Activated CD8-positive, alpha-beta memory T cell treated with anti-CD3 and anti-CD28 coated beads, Interleukin-2, amount 50 U/mL, for 1 hour (primary cell): ENCODE results near the gene HOXC4.
A peak's percentile ranks its signal among the peaks of the same experiment; 100 is the strongest.

Source experiments
- DNase-seq: peaks from one replicate; pipeline ENCODE4 v3.0.0-alpha.2; 2020; ENCODE audit errors: extremely low read depth

The HOXC4 gene

GRCh38 chr12:54053751-54054741 lies at the start of gene HOXC4:
Gene HOXC4, plus strand, starts transcription at chr12:54053835. Its CDS starts 88 bp downstream, at chr12:54053923.
- no peak for DNase-seq

DNA sequence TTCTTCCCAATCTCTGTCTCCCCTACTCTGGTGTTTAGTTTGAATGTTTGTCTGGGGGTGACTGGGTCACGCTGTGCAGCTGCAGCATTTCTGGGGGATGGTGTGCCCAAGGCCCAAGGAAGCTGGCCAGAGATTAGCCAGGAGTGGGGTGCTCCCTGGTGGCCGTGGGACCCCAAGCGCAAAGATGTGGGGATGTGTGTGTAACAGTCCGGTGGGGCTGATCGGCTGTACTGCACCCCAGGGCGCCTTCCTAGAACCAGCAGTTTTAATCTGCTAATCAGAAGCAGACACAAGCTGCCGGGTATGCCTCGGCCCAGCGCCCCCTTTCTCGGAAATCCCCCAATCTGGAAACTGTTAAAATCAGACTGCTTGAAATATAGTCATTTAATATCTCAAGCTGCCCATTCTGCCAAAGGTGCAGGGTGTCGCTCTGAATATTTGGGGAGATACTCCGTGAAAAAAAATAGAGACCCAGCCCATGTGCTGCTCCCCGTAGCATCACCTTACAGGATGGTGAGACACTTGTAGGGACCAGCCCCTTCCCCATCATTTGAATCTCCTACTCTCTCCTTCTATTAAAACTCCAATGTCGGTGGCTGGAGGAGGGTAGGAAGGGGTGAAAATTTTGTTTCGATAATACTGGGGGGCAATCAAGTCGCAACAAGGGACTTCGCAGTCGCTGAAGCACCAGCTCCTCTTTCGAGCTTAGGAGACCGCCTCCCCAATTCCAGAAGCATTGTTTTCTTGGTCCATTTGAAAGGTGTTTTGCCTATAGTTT lies 49.4 kb upstream of the HOXC4 start:
- DNase-seq = no peak

- DNase-seq = no peak
These were observed 48.6 kb upstream of the HOXC4 start for GRCh38 chr12:54004841-54005530.

- no peak for DNase-seq
These were observed 48.1 kb upstream of the HOXC4 start for GRCh38 chr12:54005531-54005852.

GRCh38 chr12:54005853-54006558 lies 47.6 kb upstream of the HOXC4 start:
- peak; percentile 57 for DNase-seq

GRCh38 chr12:54006559-54007220 lies 46.9 kb upstream of the HOXC4 start:
- DNase-seq = no peak

DNA sequence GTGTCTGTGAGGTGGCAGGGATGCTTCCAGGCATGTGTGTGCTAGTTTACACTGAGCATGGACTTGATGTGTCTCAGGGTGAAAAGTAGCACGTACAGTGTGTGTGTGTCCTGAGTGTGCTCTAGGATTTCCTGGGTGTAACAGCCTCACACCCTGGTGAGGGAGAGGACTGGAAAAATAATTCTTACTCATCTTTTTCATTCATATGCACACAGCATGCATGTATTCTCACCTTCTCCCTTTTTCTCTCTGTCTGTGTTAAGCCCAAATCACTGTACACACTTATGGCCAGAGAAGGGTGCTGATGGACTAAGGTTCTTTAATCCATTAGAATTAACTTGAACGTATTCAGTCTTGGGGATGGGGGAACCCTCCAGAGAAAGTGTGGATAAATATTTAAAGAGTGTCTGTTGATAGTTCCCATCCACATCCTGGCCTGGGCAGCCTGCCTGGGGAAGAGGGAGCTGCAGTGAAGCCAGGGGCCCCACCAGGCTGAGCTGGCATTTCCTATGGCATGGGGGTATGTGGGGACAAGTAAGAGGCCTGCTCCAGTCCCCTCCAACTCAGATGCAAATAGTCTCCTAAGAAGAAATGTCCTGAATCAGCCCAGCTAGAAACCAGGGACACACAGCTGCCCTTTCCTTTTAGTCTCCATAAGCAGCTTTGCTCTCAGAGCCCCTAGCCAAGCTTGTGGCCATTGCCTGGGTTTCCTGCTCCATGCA lies 45.9 kb upstream of the HOXC4 start:
- DNase-seq = no peak

DNA sequence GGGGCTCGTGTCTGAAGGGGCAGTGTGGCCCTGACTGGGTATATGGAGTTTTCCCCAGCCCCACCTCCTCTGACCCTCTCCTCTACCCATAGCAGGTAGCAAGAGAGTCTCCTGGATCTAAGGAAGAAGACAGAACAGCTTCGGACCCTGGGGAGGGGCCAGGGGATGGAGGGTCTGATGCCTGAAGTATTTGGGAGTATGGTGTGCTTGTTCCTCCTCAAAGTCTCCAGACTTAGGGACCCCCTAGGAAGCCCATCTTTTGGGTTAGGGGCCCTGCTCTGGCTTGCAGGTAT lies 45.4 kb upstream of the HOXC4 start:
- no peak for DNase-seq

DNA sequence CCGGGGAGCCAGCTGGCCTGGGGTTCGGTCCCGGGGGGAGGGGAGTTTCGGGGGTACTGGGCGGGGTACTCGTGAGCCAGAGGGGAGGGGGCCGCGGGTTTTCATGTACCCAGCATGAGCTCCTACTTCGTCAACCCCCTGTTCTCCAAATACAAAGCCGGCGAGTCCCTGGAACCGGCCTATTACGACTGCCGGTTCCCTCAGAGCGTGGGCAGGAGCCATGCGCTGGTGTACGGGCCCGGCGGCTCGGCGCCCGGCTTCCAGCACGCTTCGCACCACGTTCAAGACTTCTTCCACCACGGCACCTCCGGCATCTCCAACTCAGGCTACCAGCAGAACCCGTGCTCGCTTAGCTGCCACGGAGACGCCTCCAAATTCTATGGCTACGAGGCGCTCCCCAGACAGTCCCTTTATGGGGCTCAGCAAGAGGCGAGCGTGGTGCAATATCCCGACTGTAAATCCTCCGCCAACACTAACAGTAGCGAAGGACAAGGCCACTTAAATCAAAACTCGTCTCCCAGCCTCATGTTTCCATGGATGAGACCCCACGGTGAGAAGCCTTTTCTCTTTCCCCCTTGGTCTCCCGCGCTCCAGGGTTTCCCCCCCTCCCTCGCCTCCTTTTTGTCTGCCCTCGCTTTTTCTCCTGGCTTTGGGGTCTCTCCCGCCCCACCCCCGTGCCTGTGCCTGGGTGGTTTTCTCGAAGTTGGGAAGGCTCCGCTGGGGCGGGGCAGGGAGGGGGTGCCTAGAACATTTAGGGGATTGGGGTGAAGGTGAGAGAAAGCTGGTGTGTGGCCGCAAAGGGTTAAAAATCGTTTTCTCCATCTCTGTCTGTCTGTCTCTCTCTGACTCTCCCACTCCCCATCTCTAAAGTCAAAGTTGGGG lies 44.2 kb upstream of the HOXC4 start:
- no peak for DNase-seq

GRCh38 chr12:54010053-54010971 lies 43.3 kb upstream of the HOXC4 start:
- DNase-seq = no peak

DNA sequence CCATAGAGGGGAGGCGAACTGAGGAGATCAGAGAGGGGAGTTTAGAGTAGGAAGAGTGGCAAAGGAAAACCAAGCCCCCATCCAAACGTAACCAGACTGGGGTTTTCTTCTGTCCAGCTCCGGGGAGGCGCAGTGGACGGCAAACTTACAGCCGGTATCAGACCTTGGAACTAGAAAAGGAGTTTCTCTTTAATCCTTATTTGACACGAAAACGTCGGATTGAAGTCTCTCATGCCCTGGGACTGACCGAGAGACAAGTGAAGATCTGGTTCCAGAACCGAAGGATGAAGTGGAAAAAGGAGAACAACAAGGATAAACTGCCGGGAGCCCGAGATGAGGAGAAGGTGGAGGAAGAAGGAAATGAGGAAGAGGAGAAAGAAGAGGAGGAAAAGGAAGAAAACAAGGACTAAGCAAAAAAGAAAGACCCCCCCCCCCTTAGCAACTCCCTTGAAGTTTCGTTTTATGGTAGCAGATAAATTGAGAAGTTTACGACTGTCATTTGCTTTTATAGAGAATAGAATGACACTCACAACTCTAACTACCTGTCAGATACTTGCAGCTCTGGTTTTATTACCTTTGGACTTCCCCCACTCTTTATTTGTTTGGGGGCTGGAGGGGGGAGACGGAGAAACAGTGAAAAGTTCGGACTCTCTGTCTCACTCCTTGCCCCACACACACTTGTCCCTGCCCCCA lies 42.5 kb upstream of the HOXC4 start:
- DNase-seq = no peak

DNA sequence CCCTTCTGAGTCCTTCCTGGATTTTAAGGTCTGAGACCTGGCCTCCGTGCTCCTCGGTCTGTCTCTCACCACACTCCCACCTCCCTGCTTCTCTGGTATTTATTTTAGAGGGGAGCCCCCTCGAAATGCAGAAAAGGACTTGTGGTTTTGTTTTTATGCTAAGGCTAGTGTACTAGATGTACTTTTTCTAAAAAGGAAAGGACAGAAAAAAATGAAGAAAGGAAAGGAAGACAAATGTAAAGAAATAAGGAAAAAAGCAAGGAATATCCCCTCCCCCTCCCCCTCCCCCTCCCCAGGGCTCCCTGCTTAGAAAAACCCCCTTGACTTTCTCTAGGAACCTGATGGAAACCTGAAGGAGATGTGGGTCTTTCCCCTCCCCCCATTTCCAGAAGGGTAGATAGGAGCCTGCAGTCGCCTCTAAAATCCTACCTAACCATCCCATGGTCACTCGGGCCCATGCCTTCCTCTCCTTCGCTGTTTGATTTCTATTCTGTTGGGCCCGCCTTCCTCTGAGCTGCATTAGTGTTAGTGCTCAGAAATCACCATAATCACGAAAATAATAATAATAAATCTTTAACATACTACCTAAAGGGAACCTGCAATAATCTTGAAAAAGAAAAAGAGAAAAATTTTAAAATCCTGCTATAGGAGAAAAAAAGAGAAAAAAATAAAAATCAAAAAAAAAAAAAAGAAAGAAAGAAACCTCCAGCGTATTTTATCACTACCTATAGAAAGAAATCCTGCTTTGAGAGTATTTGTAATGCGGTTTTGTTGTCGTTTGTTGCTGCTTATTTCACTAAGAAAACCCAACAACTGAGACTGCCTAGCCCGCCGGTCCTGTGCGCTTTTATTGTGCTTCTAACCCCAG lies 41.7 kb upstream of the HOXC4 start:
- no peak for DNase-seq

DNA sequence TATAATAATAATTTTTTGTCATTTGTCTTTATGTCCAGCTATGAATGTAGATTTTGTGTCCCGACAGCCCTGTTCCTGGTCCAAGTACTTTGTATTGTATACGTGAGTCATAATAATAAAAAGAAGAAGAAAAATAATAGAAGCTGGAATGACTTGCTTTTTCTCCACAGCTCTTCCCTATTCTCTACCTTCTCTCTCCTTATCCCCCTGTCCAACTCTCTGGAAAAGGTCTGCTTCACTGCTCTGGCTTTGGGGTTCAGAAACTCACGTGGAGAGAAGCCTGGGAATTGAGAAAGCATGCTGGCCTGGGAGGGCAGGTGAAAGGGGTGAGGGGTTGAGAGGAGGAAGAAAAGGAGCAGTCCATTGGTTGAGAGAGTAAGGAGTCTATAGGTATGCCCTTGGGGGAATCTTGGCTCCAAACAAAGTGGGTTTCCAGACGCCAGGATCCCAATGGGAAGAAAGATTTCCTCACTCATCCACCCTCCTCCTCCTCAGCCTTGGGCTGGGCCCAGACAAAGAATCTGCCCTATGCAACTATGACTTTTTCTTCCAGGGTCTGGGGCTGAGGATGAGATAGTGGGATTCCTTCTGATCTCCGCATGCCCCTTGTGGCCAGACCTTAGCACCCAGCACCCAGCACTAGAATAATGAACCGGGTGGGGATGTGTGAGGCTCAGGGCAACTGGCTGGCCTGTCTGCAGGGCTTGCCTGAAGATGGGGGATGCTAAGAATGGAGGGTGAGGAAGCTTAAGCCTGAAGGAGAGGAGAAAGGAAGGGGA lies 40.8 kb upstream of the HOXC4 start:
- DNase-seq = no peak

DNA sequence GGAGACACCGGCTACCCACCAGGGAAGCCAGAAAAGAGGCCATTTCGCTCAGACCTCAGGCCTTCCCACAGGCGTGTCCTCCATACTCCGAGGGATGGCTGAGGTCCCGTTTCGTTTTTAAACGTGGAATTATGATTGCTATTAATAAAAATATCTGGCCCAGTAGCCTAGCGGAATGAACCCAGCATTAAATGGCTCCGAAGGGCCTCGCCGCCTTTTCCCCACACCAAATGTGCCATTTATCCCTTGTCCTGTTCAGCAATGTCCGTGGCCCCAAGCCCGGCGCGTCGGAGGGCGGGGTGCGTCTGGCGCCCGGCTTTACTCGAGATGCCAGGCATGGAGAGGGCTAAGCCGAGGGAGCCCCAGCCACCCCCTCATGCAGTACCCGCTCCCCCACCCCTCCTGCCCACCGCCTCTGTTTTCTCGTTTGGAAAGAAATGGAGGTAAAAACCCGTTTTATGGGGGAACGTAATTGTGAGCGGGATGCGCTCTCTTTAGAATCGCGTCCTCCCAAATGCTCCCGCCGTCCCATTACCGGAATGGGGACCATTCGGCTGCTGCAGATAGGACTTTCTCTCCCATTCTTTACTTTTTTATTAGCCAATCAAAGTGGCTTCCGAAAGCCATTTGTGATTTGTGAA lies 39.1 kb upstream of the HOXC4 start:
- DNase-seq = no peak

DNA sequence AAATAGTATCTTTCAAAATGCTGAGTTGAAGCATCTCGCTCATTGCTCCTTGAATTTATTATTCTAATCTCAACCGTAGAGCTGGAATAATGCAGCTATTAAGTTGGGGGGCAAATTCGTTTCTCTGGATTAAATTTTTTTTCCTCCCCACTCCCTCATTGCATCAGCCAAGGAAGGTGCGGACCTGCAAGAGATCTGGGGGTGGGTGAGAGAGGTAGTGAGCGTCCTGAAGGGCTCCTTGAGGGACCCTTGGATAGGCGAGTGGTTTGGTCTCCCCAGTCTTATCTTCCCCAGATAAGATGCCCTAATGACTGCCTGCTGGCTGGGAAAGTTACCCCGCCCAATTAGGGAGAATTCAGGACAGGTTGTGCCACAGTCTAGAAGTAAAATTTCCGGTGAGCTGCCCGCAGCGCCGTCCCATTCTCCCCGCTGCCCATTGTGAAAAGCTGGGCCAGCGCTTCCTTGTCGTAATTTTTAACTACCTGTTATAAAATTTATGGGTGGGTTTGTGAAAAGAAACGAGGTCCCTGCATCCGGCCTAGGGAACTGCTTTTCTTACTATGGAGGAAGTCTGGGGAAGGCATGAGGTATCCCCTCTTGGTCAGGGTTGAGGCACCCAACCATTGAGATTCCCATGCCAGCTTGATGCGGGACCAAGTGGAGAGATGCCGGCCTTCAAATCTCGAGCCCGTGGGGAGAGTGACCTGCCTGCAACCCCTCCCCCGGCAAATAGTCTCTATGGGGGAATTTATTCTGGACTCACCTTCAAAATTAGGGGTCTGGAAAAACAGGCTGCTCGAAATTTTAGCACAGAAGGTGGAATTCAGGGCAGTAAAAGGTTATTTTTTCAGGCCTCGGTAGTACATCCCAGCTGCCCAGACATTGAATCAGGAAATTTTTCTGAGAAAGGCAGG lies 38.4 kb upstream of the HOXC4 start:
- DNase-seq = no peak
